GM12878 (cell line): ENCODE results near the gene CPT1C. TPM values are rescaled to one million over a fixed set of nuclear protein-coding genes. Genes with fewer than 3 reads are reported as not detected.

Experiments
- ASH2L ChIP-seq: fragments of 300-600, 200-600 bp; sonication (generic); IDR thresholded peaks from 2 replicates; pipeline ENCODE4 v1.6.1; 2017; ENCODE audit warnings: low read depth, mild to moderate bottlenecking, borderline replicate concordance
- BHLHE40 ChIP-seq, 2 experiments: fragments of 450-650 bp in 1 of 2; IDR thresholded peaks; 2 replicates each; pipeline ENCODE4 v1.6.1; 2011 to 2017; ENCODE audit warnings: low read depth in 2 of 2, borderline replicate concordance in 1 of 2, improper control_type of control experiment in 1 of 2, low read length in 1 of 2, mild to moderate bottlenecking in 1 of 2
- CBFB ChIP-seq: IDR thresholded peaks from 2 replicates; pipeline ENCODE4 v1.6.1; 2016; ENCODE audit warnings: antibody characterized with exemption, low read depth
- CBX3 ChIP-seq: fragments of 200-600 bp; sonication (generic); IDR thresholded peaks from 2 replicates; pipeline ENCODE4 v1.6.1; 2016; ENCODE audit warnings: low read depth, borderline replicate concordance
- CREM ChIP-seq: IDR thresholded peaks from 2 replicates; pipeline ENCODE4 v1.6.1; 2014; ENCODE audit warnings: antibody characterized with exemption, low read depth
- E4F1 ChIP-seq: fragments of 450-650 bp; IDR thresholded peaks from 2 replicates; pipeline ENCODE4 v1.6.1; 2018; ENCODE audit warnings: borderline replicate concordance, mild to moderate bottlenecking; ENCODE audit not compliant: partially characterized antibody
- JUND ChIP-seq: IDR thresholded peaks from 2 replicates; pipeline ENCODE4 v1.6.1; 2012; ENCODE audit warnings: low read depth, mild to moderate bottlenecking, low read length, improper control_type of control experiment, moderate library complexity
- NFIC ChIP-seq: IDR thresholded peaks from 2 replicates; pipeline ENCODE4 v1.6.1; 2012; ENCODE audit warnings: low read depth, mild to moderate bottlenecking, inconsistent platforms, low read length, moderate library complexity
- RELA ChIP-seq: fragments of 450-650 bp; IDR thresholded peaks from 2 replicates; pipeline ENCODE4 v1.8.0; 2014; ENCODE audit warnings: borderline replicate concordance; ENCODE audit not compliant: partially characterized antibody
- RELB ChIP-seq: fragments of 450-650 bp; IDR thresholded peaks from 2 replicates; pipeline ENCODE4 v1.6.1; 2017; ENCODE audit warnings: low read depth, mild to moderate bottlenecking, moderate library complexity
- SIX5 ChIP-seq: IDR thresholded peaks from 2 replicates; pipeline ENCODE4 v1.6.1; 2011; ENCODE audit warnings: mild to moderate bottlenecking, low read depth, low read length, moderate library complexity; ENCODE audit not compliant: severe bottlenecking
- SMAD5 ChIP-seq: IDR thresholded peaks from 2 replicates; pipeline ENCODE4 v1.6.1; 2016; ENCODE audit warnings: antibody characterized with exemption, low read depth
- SMARCA5 ChIP-seq: fragments of 450-650 bp; IDR thresholded peaks from 2 replicates; pipeline ENCODE4 v1.6.1; 2017; ENCODE audit warnings: mild to moderate bottlenecking
- SP1 ChIP-seq: IDR thresholded peaks from one replicate; pipeline ENCODE4 v1.6.1; 2011; ENCODE audit warnings: low read depth, low read length
- ZBED1 ChIP-seq: IDR thresholded peaks from 2 replicates; pipeline ENCODE4 v1.6.1; 2016; ENCODE audit warnings: borderline replicate concordance
- ZNF217 ChIP-seq: fragments of 450-650 bp; IDR thresholded peaks from 2 replicates; pipeline ENCODE4 v1.6.1; 2017; ENCODE audit warnings: antibody characterized with exemption, mild to moderate bottlenecking
- polyA plus RNA-seq, 11 experiments: library from polyadenylated mRNA; depleted of rRNA in 4 of 11; unstranded in 6 of 11; stranded (reverse) in 5 of 11; fragments of >200 nt; fragmentation: Nextera tagmentation in 4 of 11; fragmentation: Illumina TruSeq in 1 of 11; extraction: Ambion mirVana in 4 of 11; extraction: Trizol in 1 of 11; gene quantifications; 1 replicate in 1 of 11; 2 replicates in 10 of 11; pipeline versions ENCODE4 v1.2.1 to v1.2.3, GENCODE V29; 2011 to 2016; ENCODE audit warnings: inconsistent platforms in 2 of 11, missing spikeins in 2 of 11, low read depth in 1 of 11
- total RNA-seq, 4 experiments: library from RNA; depleted of rRNA in 3 of 4; stranded (reverse); fragments of >200 nt in 3 of 4; fragmentation: Illumina TruSeq in 1 of 4; extraction: Trizol in 1 of 4; gene quantifications; 2 replicates each; pipeline versions ENCODE4 v1.2.1 to v1.2.3, GENCODE V29; 2013 to 2021

Gene CPT1C
- total and polyA plus RNA-seq, 10 of the 15 experiments (the other 5 are each of a cell fraction or from before 2014, with no cell fraction given), result 0.04 to 0.56 (median 0.21) TPM; not detected in 3

GRCh38 chr19:49676136-49676783, 14.7 kb upstream of the CPT1C start (continued):
- TF ChIP-seq BHLHE40 (IDR thresholded peaks at IDR 0.05; ENCODE audit: borderline replicate concordance in 1 of 2, low read depth in 2 of 2, low read length in 1 of 2), result peak; percentile 96 to 97
- TF ChIP-seq CREM, result no peak; the same call in 1 of the 2 replicates
- peak; percentile 51 for TF ChIP-seq SIX5
- peak; percentile 93 for TF ChIP-seq E4F1
- peak; percentile 98 for TF ChIP-seq ZNF217
- 0 out of 2 replicates have a peak, but pooled peaks have one; percentile 23 for TF ChIP-seq NFIC
- TF ChIP-seq SMAD5, result peak; percentile 93
- peak; percentile 98 for TF ChIP-seq JUND
- TF ChIP-seq SMARCA5, result peak; percentile 99
- peak; percentile 77 for TF ChIP-seq SP1
- no peak for TF ChIP-seq ASH2L
- TF ChIP-seq CBFB, result peak; percentile 85
- no peak for TF ChIP-seq CBX3
- peak; percentile 96 for TF ChIP-seq RELB
- TF ChIP-seq RELA, result peak; percentile 79
- 0 out of 2 replicates have a peak, but pooled peaks have one; percentile 22 for TF ChIP-seq ZBED1
- TF ChIP-seq, all 136 proteins: peak for 48
